Sigmoid colon (tissue), 7 donors: ENCODE results near the gene HLF. TPM values are rescaled to one million over a fixed set of nuclear protein-coding genes. Genes with fewer than 3 reads are reported as not detected.

Experiments used
- DNase-seq: peaks from one replicate; pipeline ENCODE4 v3.0.0-alpha.2; 2019
- H3K27ac ChIP-seq, 4 donors: fragments of 200-600 bp; sonication (generic); one replicate each; pipeline ENCODE4 v1.5.1; 2016 to 2019; ENCODE audit warnings: mild to moderate bottlenecking in 1 of 4
- H3K27me3 ChIP-seq, 3 donors: fragments of 200-600 bp; sonication (generic); one replicate each; pipeline ENCODE4 v1.5.1; 2019; ENCODE audit warnings: mild to moderate bottlenecking in 1 of 3
- H3K36me3 ChIP-seq, 4 donors: fragments of 200-600 bp; sonication (generic); one replicate each; pipeline ENCODE4 v1.5.1; 2016 to 2019
- H3K4me1 ChIP-seq, 4 donors: fragments of 200-600 bp; sonication (generic); one replicate each; pipeline ENCODE4 v1.5.1; 2017 to 2019
- H3K4me3 ChIP-seq, 4 donors: fragments of 200-600 bp; sonication (generic); one replicate each; pipeline ENCODE4 v1.5.1; 2017 to 2019; ENCODE audit warnings: mild to moderate bottlenecking in 2 of 4, moderate library complexity in 1 of 4
- H3K9me3 ChIP-seq, 4 donors: fragments of 200-600 bp in 3 of 4; sonication (generic) in 3 of 4; one replicate each; pipeline versions ENCODE4 v1.5.1 to v1.6.1; 2013 to 2019
- EP300 ChIP-seq, 4 donors: sonication (generic); formaldehyde crosslinking; IDR thresholded peaks; one replicate each; pipeline ENCODE4 v1.6.1; 2017; ENCODE audit warnings: antibody characterized with exemption in 4 of 4
- POLR2A ChIP-seq, 2 donors: fragments of 450-650 bp; IDR thresholded peaks; one replicate each; pipeline ENCODE4 v1.6.1; 2016; ENCODE audit warnings: antibody characterized with exemption in 2 of 2, mild to moderate bottlenecking in 2 of 2, moderate library complexity in 2 of 2
- POLR2AphosphoS5 ChIP-seq, 4 donors: sonication (generic); formaldehyde crosslinking; IDR thresholded peaks; one replicate each; pipeline ENCODE4 v1.6.1; 2017; ENCODE audit warnings: antibody characterized with exemption in 4 of 4
- WGBS, 2 donors: extraction: QIAGEN DNeasy Blood & Tissue Kit; methylation state at CpG; one replicate each; pipeline ENCODE4 v1.1.7; 2013; 5-methylcytosine and 5-hydroxymethylcytosine counted together
- intact Hi-C: fragments of 100-400 bp; cut with DNase I; formaldehyde crosslinking; loops from one replicate; pipeline ENCODE4 v1.15.1; 2023
- polyA plus RNA-seq, 3 donors: library from polyadenylated mRNA; stranded (reverse); fragments of 200-250 nt; gene quantifications; one replicate each; pipeline ENCODE4 v1.2.3, GENCODE V29; 2013
- total RNA-seq, 4 donors: library from RNA; depleted of rRNA; stranded (reverse); fragments of >200 nt; gene quantifications; one replicate each; pipeline ENCODE4 v1.1.0, GENCODE V29; 2016
- TF ChIP-seq, protein P1 (sequence below), 4 experiments: fragments of 450-650 bp in 3 of 4; fragments of 200-600 bp in 1 of 4; IDR thresholded peaks; one replicate each; pipeline ENCODE4 v1.5.1; 2016 to 2019; ENCODE audit warnings: antibody characterized with exemption in 4 of 4, mild to moderate bottlenecking in 3 of 4, moderate library complexity in 2 of 4
- donor health status: healthy with polysubstance abuse.
- donor health status: Bipolar disorder and iron deficiency.
- donor health status: healthy.

The HLF gene
- total and polyA plus RNA-seq, 7 donors, result 0.92 to 54.0 (median 41.7) TPM

DNA sequence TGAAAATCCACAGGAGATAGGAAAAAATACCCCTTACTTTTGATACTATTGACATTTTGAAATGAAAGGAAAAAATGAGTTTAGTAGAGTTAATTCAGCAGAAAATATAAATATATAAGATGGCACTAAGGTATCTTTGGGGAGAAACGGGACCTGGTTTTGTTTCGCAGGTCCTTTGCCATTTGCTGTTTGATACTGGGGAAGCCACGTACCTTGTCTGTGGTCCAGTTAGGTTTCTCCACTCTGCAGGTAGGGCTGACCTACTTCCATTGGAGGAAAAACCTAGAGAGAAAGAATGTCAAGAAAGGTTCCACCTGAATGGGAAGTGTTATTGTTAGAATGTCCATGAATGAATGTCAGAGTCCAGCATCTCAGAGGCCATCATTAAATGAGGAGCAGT is 48.1 kb downstream of the HLF start:
- TF ChIP-seq POLR2A (IDR thresholded peaks at IDR 0.05) (no peak), EP300 (IDR thresholded peaks at IDR 0.05) (no peak), POLR2AphosphoS5 (IDR thresholded peaks at IDR 0.05) (no peak)
- TF ChIP-seq, protein P1, sequence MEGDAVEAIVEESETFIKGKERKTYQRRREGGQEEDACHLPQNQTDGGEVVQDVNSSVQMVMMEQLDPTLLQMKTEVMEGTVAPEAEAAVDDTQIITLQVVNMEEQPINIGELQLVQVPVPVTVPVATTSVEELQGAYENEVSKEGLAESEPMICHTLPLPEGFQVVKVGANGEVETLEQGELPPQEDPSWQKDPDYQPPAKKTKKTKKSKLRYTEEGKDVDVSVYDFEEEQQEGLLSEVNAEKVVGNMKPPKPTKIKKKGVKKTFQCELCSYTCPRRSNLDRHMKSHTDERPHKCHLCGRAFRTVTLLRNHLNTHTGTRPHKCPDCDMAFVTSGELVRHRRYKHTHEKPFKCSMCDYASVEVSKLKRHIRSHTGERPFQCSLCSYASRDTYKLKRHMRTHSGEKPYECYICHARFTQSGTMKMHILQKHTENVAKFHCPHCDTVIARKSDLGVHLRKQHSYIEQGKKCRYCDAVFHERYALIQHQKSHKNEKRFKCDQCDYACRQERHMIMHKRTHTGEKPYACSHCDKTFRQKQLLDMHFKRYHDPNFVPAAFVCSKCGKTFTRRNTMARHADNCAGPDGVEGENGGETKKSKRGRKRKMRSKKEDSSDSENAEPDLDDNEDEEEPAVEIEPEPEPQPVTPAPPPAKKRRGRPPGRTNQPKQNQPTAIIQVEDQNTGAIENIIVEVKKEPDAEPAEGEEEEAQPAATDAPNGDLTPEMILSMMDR (IDR thresholded peaks at IDR 0.05), result no peak
- no peaks in the 10 kb centered on the region for H3K9me3 ChIP-seq
- peaks cover 4 to 41% (median 15%) of the 10 kb centered on the region in 4 donors for H3K36me3 ChIP-seq
- 94 to 98% methylated on average over 3 of the region's 3 CpGs for WGBS, 2 donors
- no peak overlapping the region for H3K4me3 ChIP-seq
- intact Hi-C loops, result no loop called here
- no peak overlapping the region for H3K27ac ChIP-seq
- H3K4me1 ChIP-seq, result no peaks in the 10 kb centered on the region
- no peaks in the 10 kb centered on the region for H3K27me3 ChIP-seq
- no peak for DNase-seq

DNA sequence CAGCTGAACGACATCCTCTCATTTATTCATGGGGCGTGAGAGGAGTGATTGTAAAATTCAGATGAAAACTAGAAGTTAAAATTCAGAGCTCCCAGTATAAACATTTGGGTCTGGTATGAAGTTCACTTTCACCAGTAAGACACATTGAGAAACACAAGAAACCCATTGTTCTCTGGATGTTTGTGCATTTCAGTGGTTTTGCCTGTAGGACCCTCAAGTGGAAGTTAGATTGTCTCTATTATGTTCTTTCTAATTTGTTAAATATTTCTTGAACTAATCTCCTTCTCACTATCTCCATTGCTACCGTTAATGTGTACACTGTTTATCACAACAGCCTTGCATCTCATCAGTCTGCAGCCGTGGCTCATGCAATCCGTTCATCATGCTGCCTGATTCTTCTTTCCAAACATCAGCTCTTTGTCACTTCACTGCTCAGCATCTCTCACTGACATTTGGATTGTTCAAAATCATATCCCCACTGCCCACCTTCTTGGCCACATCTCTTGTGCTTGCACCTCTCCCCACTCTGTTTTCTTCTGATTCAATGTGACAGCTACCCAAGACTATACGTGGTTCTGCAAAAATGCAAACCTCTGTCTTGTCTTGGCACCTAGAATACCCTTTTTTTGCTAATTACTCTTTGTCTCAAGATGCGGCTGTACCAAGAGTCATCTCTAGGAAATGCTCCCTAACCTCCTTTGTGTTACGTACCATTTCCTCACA is 49.5 kb downstream of the HLF start:
- intact Hi-C loops, result no loop called here
- Histone ChIP-seq H3K27ac (no peak overlapping the region), H3K4me3 (no peak overlapping the region), H3K36me3 (peaks cover 4 to 54% (median 20%) of the 10 kb centered on the region in 4 donors), H3K4me1 (no peaks in the 10 kb centered on the region), H3K9me3 (no peaks in the 10 kb centered on the region), H3K27me3 (no peaks in the 10 kb centered on the region)
- TF ChIP-seq, protein P1 (IDR thresholded peaks at IDR 0.05), result no peak
- TF ChIP-seq POLR2A (IDR thresholded peaks at IDR 0.05) (no peak), EP300 (IDR thresholded peaks at IDR 0.05) (no peak), POLR2AphosphoS5 (IDR thresholded peaks at IDR 0.05) (no peak)
- no peak for DNase-seq
- 81 to 82% methylated on average over 8 of the region's 8 CpGs for WGBS, 2 donors

DNA sequence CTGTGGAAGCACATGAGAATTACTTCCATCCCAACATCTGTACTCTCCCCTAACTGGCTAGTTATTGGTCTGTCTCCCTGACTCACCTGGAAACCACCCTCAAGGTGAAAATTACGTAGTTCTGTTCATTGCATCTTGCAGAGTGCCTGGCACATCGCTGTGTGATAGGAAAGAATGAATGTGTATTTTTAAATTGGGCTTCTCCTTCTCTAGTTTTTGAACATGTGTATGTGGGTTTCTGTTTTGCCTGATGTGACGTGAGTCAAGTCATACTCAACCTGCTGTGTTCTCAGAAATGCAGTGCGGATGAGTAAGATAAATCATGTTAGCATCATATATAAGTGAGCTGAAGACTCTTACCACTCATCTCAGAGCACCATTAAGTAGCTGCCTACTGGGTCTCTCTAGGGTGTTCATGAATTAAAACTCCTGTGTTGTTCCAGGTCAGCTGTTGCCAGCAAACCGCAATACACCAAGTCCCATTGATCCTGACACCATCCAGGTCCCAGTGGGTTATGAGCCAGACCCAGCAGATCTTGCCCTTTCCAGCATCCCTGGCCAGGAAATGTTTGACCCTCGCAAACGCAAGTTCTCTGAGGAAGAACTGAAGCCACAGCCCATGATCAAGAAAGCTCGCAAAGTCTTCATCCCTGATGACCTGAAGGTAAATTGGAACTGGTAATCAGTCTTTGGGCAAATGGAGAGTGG is 50.2 kb downstream of the HLF start:
- Histone ChIP-seq H3K27ac (no peak overlapping the region), H3K36me3 (peaks cover 6 to 58% (median 20%) of the 10 kb centered on the region in 4 donors), H3K4me1 (no peaks in the 10 kb centered on the region), H3K27me3 (no peaks in the 10 kb centered on the region), H3K9me3 (no peaks in the 10 kb centered on the region), H3K4me3 (no peak overlapping the region)
- no peak for TF ChIP-seq POLR2A (IDR thresholded peaks at IDR 0.05)
- TF ChIP-seq EP300 (IDR thresholded peaks at IDR 0.05), result no peak
- TF ChIP-seq, protein P1 (IDR thresholded peaks at IDR 0.05), result no peak
- TF ChIP-seq POLR2AphosphoS5 (IDR thresholded peaks at IDR 0.05), result no peak
- intact Hi-C loops, result no loop called here
- 90 to 94% methylated on average over 8 of the region's 8 CpGs for WGBS, 2 donors
- DNase-seq, result no peak

DNA sequence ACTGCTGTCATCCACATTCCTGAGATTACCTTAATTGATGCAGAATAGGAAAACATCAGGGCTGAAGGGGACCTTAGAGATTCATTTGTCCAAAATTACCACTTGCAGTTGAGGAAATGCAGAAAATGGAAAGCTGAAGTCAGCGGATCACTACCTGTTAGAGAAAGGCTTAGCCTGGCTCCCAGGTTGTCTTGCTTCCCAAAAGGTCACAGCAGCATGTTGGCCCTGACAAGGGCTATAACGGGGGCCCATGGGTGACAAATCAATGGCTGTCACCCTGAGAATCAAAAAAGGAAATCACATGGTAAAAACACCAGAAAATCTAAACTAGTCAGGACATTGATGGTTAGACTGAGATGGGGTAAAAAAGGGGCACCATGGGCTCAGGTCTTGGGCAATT is 51.7 kb downstream of the HLF start:
- H3K4me3 ChIP-seq, result no peak overlapping the region
- no peaks in the 10 kb centered on the region for H3K4me1 ChIP-seq
- intact Hi-C loops, result no loop called here
- no peak for DNase-seq
- no peak overlapping the region for H3K27ac ChIP-seq
- no peaks in the 10 kb centered on the region for H3K9me3 ChIP-seq
- H3K36me3 ChIP-seq, result peaks cover 8 to 73% (median 24%) of the 10 kb centered on the region in 4 donors
- 90 to 96% methylated on average over 2 of the region's 2 CpGs for WGBS, 2 donors
- H3K27me3 ChIP-seq, result no peaks in the 10 kb centered on the region
- TF ChIP-seq, protein P1 (IDR thresholded peaks at IDR 0.05), result no peak
- TF ChIP-seq EP300 (IDR thresholded peaks at IDR 0.05) (no peak), POLR2A (IDR thresholded peaks at IDR 0.05) (no peak), POLR2AphosphoS5 (IDR thresholded peaks at IDR 0.05) (no peak)
